Measurements from ENCODE around the gene CMTM2. TPM values are rescaled to one million over a fixed set of nuclear protein-coding genes. Genes with fewer than 3 reads are reported as not detected.
A peak's percentile ranks its signal among the peaks of the same experiment; 100 is the strongest.

Gene CMTM2
- total RNA-seq, 1 donor, result not detected

DNA sequence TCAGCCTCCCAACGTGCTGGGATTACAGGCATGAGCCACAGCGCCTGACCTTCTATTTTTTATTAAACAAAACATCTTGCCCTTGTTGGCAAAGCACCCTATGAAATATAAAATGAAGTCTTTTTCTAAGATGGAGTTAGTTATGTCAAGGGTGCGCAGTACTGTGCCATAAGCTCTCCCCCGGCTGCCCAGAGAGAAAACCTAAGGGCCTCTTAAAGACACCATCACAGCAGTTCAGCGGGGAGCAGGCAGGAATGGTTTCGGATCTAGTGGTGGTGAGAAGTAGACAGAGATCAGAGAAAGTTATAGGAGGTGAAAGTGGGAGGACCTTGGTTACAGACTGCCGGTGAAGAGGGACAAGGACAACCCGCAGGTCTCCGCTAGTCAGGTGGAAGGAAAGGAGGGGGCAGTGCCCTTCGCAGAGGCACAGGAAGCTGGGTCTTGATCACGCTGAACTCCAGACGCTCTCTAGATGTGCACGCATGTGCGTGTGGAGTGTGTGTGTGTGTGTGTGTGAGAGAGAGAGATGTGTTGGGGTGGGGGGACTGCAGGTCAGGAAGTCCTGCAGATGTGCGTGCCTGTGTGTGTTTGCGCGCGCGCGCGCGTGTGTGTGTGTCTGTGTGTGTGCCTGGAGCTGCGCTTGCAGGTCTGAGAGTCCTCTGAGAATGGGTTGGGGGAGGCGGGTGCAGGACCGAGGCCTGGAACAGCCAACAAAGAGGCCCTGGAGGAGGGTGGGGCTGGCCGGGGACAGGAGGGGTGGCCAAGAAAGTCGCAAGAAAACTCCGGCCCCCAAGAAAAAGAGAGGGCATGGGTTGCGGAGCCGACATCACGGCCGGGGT is 24.5 kb downstream of the CMTM2 start:
- Histone ChIP-seq H3K27ac (ENCODE audit: low read depth, low read length) (peak overlapping the region; percentile 48), H3K4me3 (ENCODE audit: insufficient read depth, low read length) (peak overlapping the region; percentile 84), H3K79me2 (ENCODE audit: insufficient read depth, low read length) (peaks cover 19% of the 10 kb centered on the region), H3K27me3 (ENCODE audit: insufficient read depth, low read length) (no peaks in the 10 kb centered on the region), H3K9me3 (ENCODE audit: low read depth, low read length) (no peaks in the 10 kb centered on the region), H3K36me3 (ENCODE audit: insufficient read depth, low read length) (no peaks in the 10 kb centered on the region), H3K4me2 (ENCODE audit: insufficient read depth, low read length) (peak overlapping the region; percentile 82), H3K4me1 (ENCODE audit: insufficient read depth, low read length) (peaks cover 17% of the 10 kb centered on the region), H2AFZ (ENCODE audit: low read length) (peak overlapping the region; percentile 70), H4K20me1 (ENCODE audit: insufficient read depth, low read length) (peaks cover 7% of the 10 kb centered on the region)
- TF ChIP-seq, protein P1, sequence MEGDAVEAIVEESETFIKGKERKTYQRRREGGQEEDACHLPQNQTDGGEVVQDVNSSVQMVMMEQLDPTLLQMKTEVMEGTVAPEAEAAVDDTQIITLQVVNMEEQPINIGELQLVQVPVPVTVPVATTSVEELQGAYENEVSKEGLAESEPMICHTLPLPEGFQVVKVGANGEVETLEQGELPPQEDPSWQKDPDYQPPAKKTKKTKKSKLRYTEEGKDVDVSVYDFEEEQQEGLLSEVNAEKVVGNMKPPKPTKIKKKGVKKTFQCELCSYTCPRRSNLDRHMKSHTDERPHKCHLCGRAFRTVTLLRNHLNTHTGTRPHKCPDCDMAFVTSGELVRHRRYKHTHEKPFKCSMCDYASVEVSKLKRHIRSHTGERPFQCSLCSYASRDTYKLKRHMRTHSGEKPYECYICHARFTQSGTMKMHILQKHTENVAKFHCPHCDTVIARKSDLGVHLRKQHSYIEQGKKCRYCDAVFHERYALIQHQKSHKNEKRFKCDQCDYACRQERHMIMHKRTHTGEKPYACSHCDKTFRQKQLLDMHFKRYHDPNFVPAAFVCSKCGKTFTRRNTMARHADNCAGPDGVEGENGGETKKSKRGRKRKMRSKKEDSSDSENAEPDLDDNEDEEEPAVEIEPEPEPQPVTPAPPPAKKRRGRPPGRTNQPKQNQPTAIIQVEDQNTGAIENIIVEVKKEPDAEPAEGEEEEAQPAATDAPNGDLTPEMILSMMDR (IDR thresholded peaks at IDR 0.05; ENCODE audit: extremely low read depth, low read depth, low read length), result no peak
- peak; percentile 87 for DNase-seq (ENCODE audit: insufficient read length, low spot score, missing footprints)

- no peaks in the 10 kb centered on the region for H3K9me3 ChIP-seq (ENCODE audit: low read depth, low read length)
- peak within 1 kb of the TSS; percentile 48 for H3K27ac ChIP-seq (ENCODE audit: low read depth, low read length)
- peaks cover 26% of the 10 kb centered on the region for H3K79me2 ChIP-seq (ENCODE audit: insufficient read depth, low read length)
- peak within 1 kb of the TSS; percentile 84 for H3K4me3 ChIP-seq (ENCODE audit: insufficient read depth, low read length)
- no peaks in the 10 kb centered on the region for H3K27me3 ChIP-seq (ENCODE audit: insufficient read depth, low read length)
- H3K36me3 ChIP-seq (ENCODE audit: insufficient read depth, low read length), result peaks cover under 1% of the 10 kb centered on the region
- TF ChIP-seq, protein P1 (IDR thresholded peaks at IDR 0.05; ENCODE audit: extremely low read depth, low read depth, low read length), result peak; percentile 45
- peak within 1 kb of the TSS; percentile 82 for H3K4me2 ChIP-seq (ENCODE audit: insufficient read depth, low read length)
- peak within 1 kb of the TSS; percentile 70 for H2AFZ ChIP-seq (ENCODE audit: low read length)
- H3K4me1 ChIP-seq (ENCODE audit: insufficient read depth, low read length), result peaks cover 21% of the 10 kb centered on the region
- peaks cover 7% of the 10 kb centered on the region for H4K20me1 ChIP-seq (ENCODE audit: insufficient read depth, low read length)
- peak; percentile 98 for DNase-seq (ENCODE audit: insufficient read length, low spot score, missing footprints)
Measured at GRCh38 chr16:66604376-66605176, 25.3 kb downstream of the CMTM2 start, which contains the start of gene CMTM3. Gene CMTM3 (plus strand): TSS chr16:66604704. CDS start chr16:66604806, 102 bp downstream.

- DNase-seq (ENCODE audit: insufficient read length, low spot score, missing footprints), result peak; percentile 95
- Histone ChIP-seq H3K27me3 (ENCODE audit: insufficient read depth, low read length) (no peaks in the 10 kb centered on the region), H3K4me2 (ENCODE audit: insufficient read depth, low read length) (peak overlapping the region; percentile 82), H3K4me3 (ENCODE audit: insufficient read depth, low read length) (peak overlapping the region; percentile 84), H2AFZ (ENCODE audit: low read length) (no peak overlapping the region), H3K4me1 (ENCODE audit: insufficient read depth, low read length) (peaks cover 21% of the 10 kb centered on the region), H3K27ac (ENCODE audit: low read depth, low read length) (peak overlapping the region; percentile 41), H3K36me3 (ENCODE audit: insufficient read depth, low read length) (peaks cover 8% of the 10 kb centered on the region), H4K20me1 (ENCODE audit: insufficient read depth, low read length) (peaks cover 10% of the 10 kb centered on the region), H3K79me2 (ENCODE audit: insufficient read depth, low read length) (peaks cover 29% of the 10 kb centered on the region), H3K9me3 (ENCODE audit: low read depth, low read length) (no peaks in the 10 kb centered on the region)
- TF ChIP-seq, protein P1 (IDR thresholded peaks at IDR 0.05; ENCODE audit: extremely low read depth, low read depth, low read length), result no peak
Measured at GRCh38 chr16:66605177-66605978, 26.1 kb downstream of the CMTM2 start.

Measured in osteoblast (primary cell).